Activated naive CD4-positive, alpha-beta T cell treated with anti-CD3 and anti-CD28 coated beads, Interleukin-2, amount 10 ng/mL, durations not matched to agents 7 days and 5 days (primary cell): ENCODE data around the gene DPYD.

ENCODE experiments used
- CTCF ChIA-PET: fragments of 350-600 bp; sonication (Branson Sonifier 250); formaldehyde crosslinking; loops from one replicate; lab custom pipeline; 2021; ENCODE audit warnings: antibody characterized with exemption; lab: Charles Lee
- DNase-seq: peaks from one replicate; pipeline ENCODE4 v3.0.0-alpha.2; 2020
- H3K27ac Mint-ChIP-seq: one replicate; pipeline ENCODE4 v1.8.0; 2021; ENCODE audit warnings: mild to moderate bottlenecking, moderate library complexity, mixed read lengths
- H3K27me3 Mint-ChIP-seq: one replicate; pipeline ENCODE4 v1.8.0; 2021; ENCODE audit warnings: mild to moderate bottlenecking, mixed read lengths
- H3K36me3 Mint-ChIP-seq: one replicate; pipeline ENCODE4 v1.8.0; 2021; ENCODE audit warnings: mixed read lengths
- H3K4me1 Mint-ChIP-seq: one replicate; pipeline ENCODE4 v1.8.0; 2021; ENCODE audit warnings: mixed read lengths
- H3K4me3 Mint-ChIP-seq: one replicate; pipeline ENCODE4 v1.8.0; 2021; ENCODE audit warnings: mild to moderate bottlenecking, moderate library complexity, mixed read lengths
- H3K9me3 Mint-ChIP-seq: one replicate; pipeline ENCODE4 v1.8.0; 2021; ENCODE audit warnings: mixed read lengths

Gene DPYD

DNA sequence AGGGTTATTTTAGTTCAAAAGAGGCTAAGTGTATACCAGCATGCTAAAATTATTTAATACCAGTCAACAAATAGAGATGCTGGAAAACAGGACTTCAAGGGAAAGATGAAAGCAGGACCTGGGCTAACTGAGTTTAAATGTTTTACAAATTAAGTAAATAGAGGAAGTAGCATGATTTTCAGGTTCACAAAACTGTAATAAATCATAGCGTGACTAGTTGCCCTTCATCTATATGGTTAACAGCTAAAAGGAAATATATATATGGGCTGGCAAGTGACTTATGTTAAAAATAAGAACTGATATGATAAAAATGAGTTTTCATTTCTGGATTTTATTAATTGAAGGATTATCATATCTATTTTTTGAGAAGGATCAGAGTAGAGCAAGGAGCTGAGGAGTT is 25.6 kb downstream of the DPYD start:
- CTCF ChIA-PET, result interaction anchor here (0.8 kb wide), 2 partner anchors 130 to 757 kb away, joined by 3 read pairs; no protein-coding TSS in a partner anchor
- Mint-ChIP-seq H3K4me1 (peaks cover 2% of the 10 kb centered on the region), H3K27ac (no peak overlapping the region), H3K36me3 (peaks cover 35% of the 10 kb centered on the region), H3K27me3 (no peaks in the 10 kb centered on the region), H3K9me3 (peaks cover 9% of the 10 kb centered on the region), H3K4me3 (no peak overlapping the region)
- no peak for DNase-seq

DNA sequence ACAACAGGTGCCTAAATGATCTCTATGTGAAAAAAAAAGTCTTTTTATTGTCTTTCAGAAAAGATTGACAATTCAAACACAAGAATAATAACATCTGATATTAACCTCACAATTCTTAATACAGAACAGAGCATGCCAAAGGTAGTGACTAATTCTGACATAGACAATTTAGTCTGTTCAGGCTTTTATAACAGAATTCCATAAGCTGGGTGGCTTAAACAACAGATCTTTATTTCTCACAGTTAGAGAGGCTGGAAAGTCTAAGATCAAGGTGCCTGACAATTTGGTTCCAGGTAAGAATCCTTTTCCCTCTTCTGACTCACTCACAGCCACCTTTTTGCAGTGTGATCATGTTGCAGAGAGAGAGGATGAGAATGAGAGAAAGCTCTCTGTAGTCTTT is 27.0 kb downstream of the DPYD start:
- CTCF ChIA-PET, result no interaction called here
- DNase-seq, result no peak
- Mint-ChIP-seq H3K4me3 (no peak overlapping the region), H3K36me3 (peaks cover 28% of the 10 kb centered on the region), H3K27ac (no peak overlapping the region), H3K27me3 (no peaks in the 10 kb centered on the region), H3K9me3 (peaks cover 11% of the 10 kb centered on the region), H3K4me1 (no peaks in the 10 kb centered on the region)

DNA sequence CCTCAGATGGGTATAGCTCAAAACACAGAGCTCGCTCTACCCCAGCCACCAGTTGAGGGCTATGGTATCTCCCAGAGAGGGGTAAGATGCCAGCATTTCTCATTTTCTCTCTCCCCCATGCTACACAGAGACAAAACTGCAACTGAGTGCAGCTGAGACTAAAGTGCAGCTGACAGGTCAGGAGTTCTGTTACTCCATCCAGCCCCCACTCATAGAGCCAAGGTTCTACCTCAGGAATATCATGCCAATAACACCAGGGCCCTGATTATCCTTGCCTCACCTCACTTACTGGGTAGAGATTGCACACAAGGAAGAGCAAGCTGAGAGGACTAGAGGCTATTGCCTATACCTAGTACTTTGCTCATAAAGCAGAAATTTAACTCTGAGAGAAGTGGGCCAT is 34.6 kb downstream of the DPYD start:
- Mint-ChIP-seq H3K36me3 (peaks cover 32% of the 10 kb centered on the region), H3K27ac (no peak overlapping the region), H3K9me3 (peaks cover 17% of the 10 kb centered on the region), H3K4me3 (no peak overlapping the region), H3K27me3 (no peaks in the 10 kb centered on the region), H3K4me1 (peaks cover 5% of the 10 kb centered on the region)
- no peak for DNase-seq
- CTCF ChIA-PET, result no interaction called here

DNA sequence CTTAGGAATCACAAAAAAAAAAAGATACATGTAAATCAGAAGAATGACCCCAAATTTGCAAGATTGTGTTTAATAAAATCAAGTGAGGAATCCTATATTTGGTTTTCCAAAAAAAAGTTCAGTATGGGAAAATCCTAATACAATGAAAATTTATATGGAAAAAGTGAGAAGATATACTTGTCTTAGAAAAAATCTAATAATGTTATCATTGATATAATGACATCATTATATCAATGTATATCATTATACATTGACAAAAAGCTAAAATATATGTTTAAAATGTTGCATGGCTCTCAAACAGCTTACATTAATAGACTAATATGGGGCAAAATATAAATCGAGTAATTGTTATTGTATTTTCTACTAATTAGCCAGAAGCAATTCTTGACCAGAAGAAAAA is 37.0 kb downstream of the DPYD start:
- no peak for DNase-seq
- H3K27me3 Mint-ChIP-seq, result no peaks in the 10 kb centered on the region
- H3K4me1 Mint-ChIP-seq, result peaks cover 5% of the 10 kb centered on the region
- H3K9me3 Mint-ChIP-seq, result peaks cover 12% of the 10 kb centered on the region
- H3K36me3 Mint-ChIP-seq, result peaks cover 37% of the 10 kb centered on the region
- CTCF ChIA-PET, result no interaction called here
- no peak overlapping the region for H3K4me3 Mint-ChIP-seq
- no peak overlapping the region for H3K27ac Mint-ChIP-seq

DNA sequence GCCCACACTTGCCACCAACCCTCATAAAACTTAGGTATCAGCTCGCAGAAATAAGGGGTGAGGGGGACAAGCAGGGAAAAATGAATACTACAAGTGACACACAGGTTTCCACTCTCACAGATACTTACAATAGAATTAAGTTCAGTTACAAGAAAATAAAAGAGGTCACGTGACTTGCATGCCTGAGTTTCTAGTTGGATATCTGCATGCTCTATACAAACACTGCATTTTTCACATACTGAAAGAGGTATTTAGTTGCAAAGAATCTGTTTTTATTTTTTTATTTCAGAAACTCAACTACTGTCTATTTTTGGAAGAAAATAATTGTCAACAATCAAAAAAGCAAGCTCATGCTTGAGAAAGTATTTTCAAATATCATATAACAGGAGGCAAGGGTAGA is 43.5 kb downstream of the DPYD start:
- Mint-ChIP-seq H3K36me3 (peaks cover 37% of the 10 kb centered on the region), H3K9me3 (no peaks in the 10 kb centered on the region), H3K4me3 (no peak overlapping the region), H3K4me1 (no peaks in the 10 kb centered on the region), H3K27ac (no peak overlapping the region), H3K27me3 (no peaks in the 10 kb centered on the region)
- CTCF ChIA-PET, result no interaction called here
- DNase-seq, result no peak

DNA sequence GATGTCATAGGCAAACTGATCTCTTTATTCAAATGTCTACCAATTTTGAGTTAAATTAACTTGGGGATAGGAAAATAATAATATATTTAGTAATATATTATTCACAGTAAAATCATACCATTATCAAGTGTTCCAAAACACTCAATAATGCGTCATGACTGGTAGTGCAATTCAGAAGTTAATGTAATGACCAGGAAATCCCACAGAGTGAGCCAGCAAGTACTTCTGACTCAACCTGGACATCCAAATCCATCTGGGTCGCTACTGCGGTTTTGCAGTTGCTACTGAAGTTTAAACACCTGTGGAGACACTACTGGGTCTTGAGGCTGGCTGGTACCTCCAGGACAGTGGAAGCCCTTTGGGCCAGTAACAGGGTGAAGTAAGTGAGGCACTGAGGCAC is 44.8 kb downstream of the DPYD start:
- Mint-ChIP-seq H3K27me3 (no peaks in the 10 kb centered on the region), H3K4me3 (no peak overlapping the region), H3K36me3 (peaks cover 40% of the 10 kb centered on the region), H3K9me3 (no peaks in the 10 kb centered on the region), H3K27ac (no peak overlapping the region), H3K4me1 (no peaks in the 10 kb centered on the region)
- no peak for DNase-seq
- CTCF ChIA-PET, result no interaction called here

DNA sequence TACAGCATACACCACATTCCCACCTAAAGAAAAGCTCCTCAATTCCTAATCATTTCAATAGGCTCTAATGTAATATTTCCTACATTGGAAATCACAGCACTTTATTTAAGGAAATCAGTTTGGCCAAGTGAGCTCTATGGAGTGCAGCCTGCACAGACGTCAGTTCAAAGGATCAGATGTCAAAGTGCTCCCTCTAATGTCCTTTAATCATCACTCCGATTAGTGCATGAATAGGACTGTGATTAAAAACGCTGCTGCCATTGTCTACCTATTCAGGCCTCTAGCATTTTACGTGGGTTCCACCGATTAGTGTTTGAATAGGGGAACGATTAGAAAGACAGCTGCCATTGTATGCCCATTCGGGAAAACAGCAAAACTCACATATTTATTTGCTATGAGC is 50.2 kb downstream of the DPYD start:
- H3K36me3 Mint-ChIP-seq, result peaks cover 36% of the 10 kb centered on the region
- H3K9me3 Mint-ChIP-seq, result peaks cover 5% of the 10 kb centered on the region
- no peak overlapping the region for H3K27ac Mint-ChIP-seq
- no peaks in the 10 kb centered on the region for H3K4me1 Mint-ChIP-seq
- no peaks in the 10 kb centered on the region for H3K27me3 Mint-ChIP-seq
- DNase-seq, result no peak
- no peak overlapping the region for H3K4me3 Mint-ChIP-seq
- CTCF ChIA-PET, result no interaction called here

DNA sequence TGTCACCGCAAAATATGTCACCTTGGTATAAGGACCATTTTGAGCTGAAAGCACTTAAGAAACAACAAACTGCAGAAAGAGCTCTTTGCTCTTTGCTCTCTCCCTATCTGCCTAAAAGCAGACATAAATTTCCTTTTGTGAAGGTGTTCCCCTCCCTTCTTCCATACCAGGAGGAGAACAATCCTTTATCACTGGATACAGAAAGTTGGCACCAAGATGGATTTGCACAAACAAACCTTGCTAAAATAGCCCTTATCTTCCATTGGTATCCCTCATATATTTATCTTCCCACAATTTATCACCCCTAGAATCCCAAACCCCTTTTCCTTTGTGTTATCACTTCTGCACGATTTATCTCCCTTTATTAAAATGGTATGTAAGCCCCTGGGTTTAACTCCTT is 51.4 kb downstream of the DPYD start:
- Mint-ChIP-seq H3K4me1 (peaks cover 10% of the 10 kb centered on the region), H3K27ac (no peak overlapping the region), H3K36me3 (peaks cover 42% of the 10 kb centered on the region), H3K4me3 (no peak overlapping the region), H3K27me3 (no peaks in the 10 kb centered on the region), H3K9me3 (peaks cover 5% of the 10 kb centered on the region)
- CTCF ChIA-PET, result no interaction called here
- DNase-seq, result no peak

DNA sequence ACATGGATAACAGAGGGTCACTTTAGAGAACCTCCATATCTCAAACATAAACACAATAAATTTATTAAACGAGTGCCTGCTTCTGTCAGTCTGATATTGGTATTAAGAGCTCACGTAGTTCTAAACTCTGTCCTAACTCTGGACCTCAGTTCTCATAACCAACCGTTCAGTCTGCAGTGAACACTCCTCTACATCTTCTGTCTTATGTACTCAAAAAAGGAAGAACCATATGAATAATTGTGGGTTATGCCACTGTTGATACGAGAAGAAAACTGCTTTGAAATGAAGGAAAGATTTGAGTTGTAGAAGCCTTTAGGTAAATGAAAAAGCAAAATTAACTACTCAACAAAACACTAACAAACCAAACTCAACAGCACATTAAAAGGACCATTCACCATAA is 53.7 kb downstream of the DPYD start:
- Mint-ChIP-seq H3K4me3 (no peak overlapping the region), H3K4me1 (peaks cover 16% of the 10 kb centered on the region), H3K9me3 (peaks cover 5% of the 10 kb centered on the region), H3K27me3 (no peaks in the 10 kb centered on the region), H3K27ac (no peak overlapping the region), H3K36me3 (peaks cover 35% of the 10 kb centered on the region)
- no peak for DNase-seq
- CTCF ChIA-PET, result no interaction called here

DNA sequence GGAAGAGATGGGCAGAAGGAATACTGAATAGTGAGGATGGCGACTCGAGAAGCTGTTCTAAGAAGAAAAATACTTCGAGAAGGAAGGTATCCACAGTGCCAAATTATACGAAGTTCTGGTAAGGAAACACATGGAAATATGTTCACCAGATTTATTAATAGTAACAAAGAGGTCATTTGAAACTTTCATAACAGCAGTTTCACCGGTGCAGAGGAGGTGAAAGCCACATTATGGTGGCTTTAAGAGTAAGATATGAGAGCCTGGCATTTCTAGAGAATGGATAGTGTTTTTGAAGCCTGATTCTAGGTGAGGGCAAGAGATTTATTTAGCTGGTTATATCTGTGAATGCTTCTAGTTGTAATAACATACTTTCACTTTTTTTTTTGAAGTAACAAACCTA is 56.2 kb downstream of the DPYD start:
- Mint-ChIP-seq H3K9me3 (peaks cover 5% of the 10 kb centered on the region), H3K27ac (no peak overlapping the region), H3K27me3 (no peaks in the 10 kb centered on the region), H3K4me3 (no peak overlapping the region), H3K4me1 (peaks cover 16% of the 10 kb centered on the region), H3K36me3 (peaks cover 27% of the 10 kb centered on the region)
- no peak for DNase-seq
- CTCF ChIA-PET, result no interaction called here

DNA sequence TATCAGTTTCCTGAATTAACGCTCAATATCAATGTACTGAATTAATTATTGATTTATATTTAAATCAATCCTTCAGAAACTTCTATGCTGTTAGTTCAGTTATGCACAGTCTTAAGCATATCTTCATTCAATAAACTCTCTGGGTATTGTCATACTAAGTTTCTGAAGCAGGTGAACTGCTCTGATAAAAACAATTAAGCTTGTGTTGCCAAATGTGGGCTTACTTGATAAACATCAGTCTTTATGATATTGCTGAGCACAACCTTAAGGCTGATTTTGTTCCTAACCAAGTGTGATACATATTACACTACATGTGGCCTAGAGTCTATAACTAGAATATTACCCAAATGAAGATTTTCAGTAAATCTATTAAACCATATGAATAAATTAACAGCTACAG is 67.6 kb downstream of the DPYD start:
- peaks cover 24% of the 10 kb centered on the region for H3K36me3 Mint-ChIP-seq
- no peak overlapping the region for H3K4me3 Mint-ChIP-seq
- H3K27me3 Mint-ChIP-seq, result no peaks in the 10 kb centered on the region
- no peak overlapping the region for H3K27ac Mint-ChIP-seq
- no peak for DNase-seq
- CTCF ChIA-PET, result no interaction called here
- no peaks in the 10 kb centered on the region for H3K9me3 Mint-ChIP-seq
- H3K4me1 Mint-ChIP-seq, result peaks cover 16% of the 10 kb centered on the region

DNA sequence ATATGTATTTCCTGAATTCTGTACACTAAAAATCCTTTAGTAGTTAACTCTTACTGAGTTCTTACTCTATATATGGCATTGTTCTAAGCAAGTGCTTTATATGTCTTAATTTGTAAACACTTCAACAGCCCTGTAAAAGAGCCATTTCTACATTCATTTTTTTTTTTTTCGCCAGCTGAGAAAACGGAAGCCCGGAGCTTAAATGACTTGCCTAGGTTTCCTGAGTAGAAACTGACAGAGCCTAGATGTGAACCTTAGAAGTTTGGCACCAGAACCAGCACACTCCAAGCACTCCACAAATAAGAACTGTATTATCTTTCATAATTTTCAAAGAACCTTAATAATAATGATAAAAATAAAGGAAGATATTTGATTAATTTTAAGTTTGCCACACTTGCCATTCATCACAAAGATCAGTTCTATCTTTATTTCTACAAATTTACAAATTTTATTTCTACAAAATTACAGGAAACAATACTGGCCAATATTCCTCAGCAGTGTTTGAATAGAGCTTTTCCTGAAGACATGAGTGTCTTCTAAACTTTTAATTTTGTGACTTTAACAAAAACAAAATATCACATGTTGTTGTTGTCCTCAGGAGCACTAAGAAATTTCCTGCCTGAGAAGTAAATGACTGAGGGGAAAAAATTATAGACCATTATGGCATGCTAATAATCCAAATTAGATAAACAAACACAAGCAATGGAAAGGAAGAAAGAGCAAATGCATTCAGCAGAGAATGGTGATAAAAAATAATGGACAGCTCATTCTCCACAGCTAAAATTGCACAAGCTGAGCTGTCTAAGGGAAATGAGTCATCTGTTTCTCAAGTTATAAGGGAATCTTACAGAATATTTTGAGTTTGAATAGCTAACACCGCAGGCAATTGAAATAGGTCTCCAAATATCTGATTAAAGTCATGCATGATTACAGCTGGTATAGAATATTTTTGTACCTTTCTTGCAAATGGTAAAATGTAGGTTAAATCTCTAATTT is 71.2 kb downstream of the DPYD start:
- Mint-ChIP-seq H3K27me3 (no peaks in the 10 kb centered on the region), H3K4me1 (peaks cover 16% of the 10 kb centered on the region), H3K27ac (no peak overlapping the region), H3K9me3 (no peaks in the 10 kb centered on the region), H3K36me3 (peaks cover 17% of the 10 kb centered on the region), H3K4me3 (no peak overlapping the region)
- CTCF ChIA-PET, result no interaction called here
- DNase-seq, result no peak

DNA sequence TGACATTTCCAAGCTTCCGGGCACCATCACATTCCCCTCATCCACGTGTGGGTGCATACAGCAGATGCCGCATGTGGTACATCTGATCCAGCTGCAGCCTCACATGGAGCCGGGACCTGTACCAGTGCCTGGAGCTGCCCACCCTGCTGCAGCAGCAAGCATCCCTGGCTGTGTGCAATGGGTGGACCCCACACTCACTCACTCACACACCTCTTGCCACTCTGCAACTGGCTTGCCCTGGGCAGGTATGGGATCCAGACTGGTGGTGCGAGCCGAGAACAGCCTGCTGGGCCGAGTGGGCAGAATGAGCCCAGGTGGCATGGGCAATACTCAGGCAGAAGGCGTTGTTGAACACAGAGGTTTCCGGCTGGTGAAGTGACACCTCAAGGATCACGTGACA is 75.0 kb downstream of the DPYD start:
- Mint-ChIP-seq H3K27me3 (no peaks in the 10 kb centered on the region), H3K9me3 (no peaks in the 10 kb centered on the region), H3K4me1 (peaks cover 15% of the 10 kb centered on the region), H3K36me3 (peaks cover 18% of the 10 kb centered on the region), H3K4me3 (no peak overlapping the region), H3K27ac (no peak overlapping the region)
- CTCF ChIA-PET, result no interaction called here
- no peak for DNase-seq

DNA sequence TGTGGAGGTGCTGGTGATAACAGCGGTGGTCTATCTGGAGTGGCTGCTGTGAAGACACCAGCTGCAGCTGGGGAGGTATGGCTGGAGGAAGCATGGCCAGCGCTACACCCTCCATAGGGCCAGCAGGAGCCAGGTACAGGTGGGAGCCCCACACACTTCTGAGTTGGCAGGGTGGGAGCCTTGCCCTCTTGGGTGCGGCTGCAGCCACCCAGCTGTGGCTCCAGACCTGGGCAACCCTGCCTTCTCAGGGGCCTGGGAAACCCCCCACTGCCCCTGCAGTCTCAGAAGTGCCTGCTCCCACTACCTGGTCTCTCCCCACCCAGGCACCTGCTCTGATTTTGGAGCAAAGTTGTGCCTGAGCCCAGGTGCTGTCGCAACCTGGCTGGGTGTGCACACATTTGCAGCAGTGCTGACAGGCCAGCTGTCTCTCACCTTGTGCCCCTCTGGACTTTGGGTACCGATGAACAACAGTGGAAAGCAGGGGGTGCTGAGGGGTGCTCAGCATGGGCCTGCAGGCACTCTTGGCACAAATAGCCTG is 76.2 kb downstream of the DPYD start:
- CTCF ChIA-PET, result no interaction called here
- H3K27me3 Mint-ChIP-seq, result no peaks in the 10 kb centered on the region
- H3K27ac Mint-ChIP-seq, result no peak overlapping the region

DNA sequence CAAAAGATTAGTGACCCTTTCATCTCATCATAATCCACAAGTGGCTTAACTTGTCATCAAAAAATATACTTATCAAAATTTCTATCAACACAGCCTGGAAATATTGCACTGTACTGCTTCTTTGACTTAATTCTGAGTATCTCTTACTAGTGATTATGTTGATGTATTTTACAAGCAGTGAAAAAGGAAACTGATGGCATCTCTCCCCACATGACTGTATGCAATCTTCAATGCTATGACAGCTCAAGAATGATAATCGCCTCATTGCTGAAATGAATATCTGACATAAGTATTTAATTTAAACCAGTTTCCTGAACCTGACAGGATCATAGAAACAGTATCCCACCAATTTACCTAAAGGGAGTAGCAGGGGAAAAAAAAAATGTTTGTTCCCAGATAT is 79.5 kb downstream of the DPYD start:
- no peak for DNase-seq
- H3K4me3 Mint-ChIP-seq, result no peak overlapping the region
- H3K27me3 Mint-ChIP-seq, result no peaks in the 10 kb centered on the region
- peaks cover 4% of the 10 kb centered on the region for H3K4me1 Mint-ChIP-seq
- peaks cover 16% of the 10 kb centered on the region for H3K36me3 Mint-ChIP-seq
- H3K27ac Mint-ChIP-seq, result no peak overlapping the region
- CTCF ChIA-PET, result no interaction called here
- no peaks in the 10 kb centered on the region for H3K9me3 Mint-ChIP-seq

More for the DNA sequence above, 76.2 kb downstream of the DPYD start:
- no peak overlapping the region for H3K4me3 Mint-ChIP-seq
- no peaks in the 10 kb centered on the region for H3K9me3 Mint-ChIP-seq
- peaks cover 20% of the 10 kb centered on the region for H3K36me3 Mint-ChIP-seq
- peaks cover 6% of the 10 kb centered on the region for H3K4me1 Mint-ChIP-seq
- DNase-seq, result no peak
